Retinal pigment epithelial cell (primary cell): ENCODE results near the gene ANKS1B.
A peak's percentile ranks its signal among the peaks of the same experiment; 100 is the strongest.

Source experiments
- DNase-seq: peaks from one replicate; pipeline ENCODE4 v3.0.0-alpha.2; 2010; ENCODE audit warnings: low read depth
- H3K4me3 ChIP-seq: 2 replicates; pipeline ENCODE4 v1.5.1; 2011; ENCODE audit warnings: mild to moderate bottlenecking, low read length, control low read depth, moderate library complexity
- CTCF ChIP-seq: conservative IDR thresholded peaks from 2 replicates; pipeline ENCODE4 v1.5.1; 2011; ENCODE audit warnings: low read depth, low read length, control low read depth, inconsistent platforms

The ANKS1B gene

GRCh38 chr12:99054601-99055128 lies 930.1 kb downstream of the ANKS1B start:
- no peak for DNase-seq
- no peak for TF ChIP-seq CTCF
- H3K4me3 ChIP-seq: no peak overlapping the region

- DNase-seq: no peak
- H3K4me3 ChIP-seq: no peak overlapping the region
- TF ChIP-seq CTCF: no peak
Observed at GRCh38 chr12:99053616-99054362, 930.9 kb downstream of the ANKS1B start.

GRCh38 chr12:99049774-99050173 lies 935.0 kb downstream of the ANKS1B start:
- no peak for DNase-seq
- TF ChIP-seq CTCF: no peak
- no peak overlapping the region for H3K4me3 ChIP-seq

- H3K4me3 ChIP-seq: no peak overlapping the region
- no peak for DNase-seq
- no peak for TF ChIP-seq CTCF
Observed at GRCh38 chr12:99045158-99045557, 939.6 kb downstream of the ANKS1B start.

GRCh38 chr12:99043319-99043914 lies 941.3 kb downstream of the ANKS1B start:
- no peak overlapping the region for H3K4me3 ChIP-seq
- DNase-seq: peak; percentile 25
- peak; percentile 91 for TF ChIP-seq CTCF

GRCh38 chr12:99042226-99042625 lies 942.5 kb downstream of the ANKS1B start:
- no peak for DNase-seq
- TF ChIP-seq CTCF: no peak
- H3K4me3 ChIP-seq: no peak overlapping the region
